Measurements from ENCODE around the gene SNRPA1.

SNRPA1 gene

GRCh38 chr15:101255615-101256241 is 39.3 kb downstream of the SNRPA1 start:
- peak; percentile 94 for DNase-seq

GRCh38 chr15:101255051-101255395 is 40.0 kb downstream of the SNRPA1 start:
- peak; percentile 65 for DNase-seq

GRCh38 chr15:101254157-101255050 is 40.6 kb downstream of the SNRPA1 start:
- DNase-seq = no peak

GRCh38 chr15:101252836-101253235 is 42.2 kb downstream of the SNRPA1 start:
- DNase-seq = no peak

GRCh38 chr15:101251830-101252820 is 42.9 kb downstream of the SNRPA1 start, which contains the start of gene CHSY1:
Gene CHSY1 (minus strand): TSS chr15:101252048. CDS start chr15:101251456, 592 bp downstream.
- peak; percentile 86 for DNase-seq

GRCh38 chr15:101250873-101251829 is 43.9 kb downstream of the SNRPA1 start:
- no peak for DNase-seq

DNA sequence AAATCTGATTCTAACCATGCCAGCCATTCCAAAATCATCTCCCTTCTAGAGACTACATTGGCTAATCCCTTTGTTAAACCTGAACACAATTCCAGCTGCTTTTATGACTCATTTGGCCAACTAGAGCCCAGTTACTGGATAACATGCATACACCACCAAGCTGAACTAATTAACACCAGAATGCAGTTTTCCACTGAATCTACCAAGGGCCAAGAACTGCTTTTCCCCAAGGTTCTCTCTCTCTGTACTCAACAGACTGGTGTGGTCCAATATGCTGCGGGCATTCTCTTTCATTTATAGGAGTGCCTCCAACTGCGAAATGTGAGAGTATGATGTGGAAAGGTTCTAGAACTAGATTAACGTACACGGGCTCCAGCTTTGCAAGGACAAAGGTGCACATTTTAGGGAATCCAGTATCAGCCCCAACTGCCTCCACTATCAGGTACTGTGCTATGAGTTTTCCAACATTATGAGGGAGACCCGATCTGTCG is 44.7 kb downstream of the SNRPA1 start:
- DNase-seq = peak; percentile 23

DNA sequence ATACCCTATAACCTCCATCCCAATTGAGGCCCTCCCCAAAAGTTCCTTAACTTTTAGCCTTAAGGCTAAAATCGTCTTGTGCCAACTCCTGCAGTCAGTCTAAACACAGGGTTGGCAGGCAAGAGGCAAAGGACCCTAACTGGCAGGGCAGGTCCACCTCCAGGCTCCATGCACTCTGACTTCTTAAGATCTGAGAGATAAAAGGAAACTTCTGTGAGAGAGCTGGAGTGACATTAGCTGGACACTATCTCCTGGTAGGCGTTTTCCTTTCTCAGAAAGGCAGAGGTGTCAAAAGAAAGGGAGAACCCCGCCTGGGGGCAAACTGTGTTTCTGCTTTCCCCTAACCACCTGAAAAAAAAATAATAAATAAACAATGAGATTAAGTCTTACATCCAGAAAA is 46.8 kb downstream of the SNRPA1 start:
- no peak for DNase-seq

DNA sequence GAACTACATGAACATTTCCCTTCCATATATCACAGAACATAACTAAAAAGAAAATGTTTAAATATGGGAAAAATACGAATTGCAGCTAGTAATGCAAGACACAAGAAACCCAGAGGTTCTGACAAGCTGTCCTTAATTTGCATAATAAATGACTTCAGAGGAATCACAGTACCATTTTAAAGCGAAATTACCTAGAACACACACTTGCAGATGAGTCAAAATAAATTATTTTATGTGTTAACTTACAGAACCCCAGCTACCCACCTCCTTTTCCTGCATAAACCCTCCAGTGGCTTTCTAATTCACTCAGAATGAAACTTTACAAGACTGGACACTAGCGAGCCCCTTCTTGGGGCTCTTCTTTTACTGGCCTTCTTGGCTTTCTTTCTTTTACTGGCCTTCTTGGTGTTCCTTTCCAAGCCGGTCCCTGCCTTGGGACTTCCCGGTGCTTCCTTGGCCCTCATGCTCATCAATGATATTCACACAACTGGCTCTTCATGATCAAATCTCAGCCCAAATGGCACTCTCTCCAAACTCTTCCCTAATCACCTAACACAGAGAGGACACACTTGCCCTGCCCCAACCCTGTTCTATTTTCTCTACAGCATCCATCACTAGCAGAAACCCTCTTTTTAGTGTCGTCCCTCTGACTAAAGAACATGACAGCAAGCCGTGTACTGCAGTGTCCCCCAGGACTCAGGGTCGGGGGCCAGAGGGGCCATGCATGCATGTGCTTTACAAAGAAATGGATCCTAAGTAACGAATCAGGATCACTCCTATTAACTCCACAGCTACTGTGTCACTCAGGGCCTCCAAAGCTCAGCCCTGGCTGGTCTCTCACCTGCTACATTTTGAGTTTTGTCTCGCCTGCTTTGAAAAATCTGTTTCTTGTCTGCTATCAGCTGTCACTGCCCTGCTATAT is 48.0 kb downstream of the SNRPA1 start:
- DNase-seq = no peak

DNA sequence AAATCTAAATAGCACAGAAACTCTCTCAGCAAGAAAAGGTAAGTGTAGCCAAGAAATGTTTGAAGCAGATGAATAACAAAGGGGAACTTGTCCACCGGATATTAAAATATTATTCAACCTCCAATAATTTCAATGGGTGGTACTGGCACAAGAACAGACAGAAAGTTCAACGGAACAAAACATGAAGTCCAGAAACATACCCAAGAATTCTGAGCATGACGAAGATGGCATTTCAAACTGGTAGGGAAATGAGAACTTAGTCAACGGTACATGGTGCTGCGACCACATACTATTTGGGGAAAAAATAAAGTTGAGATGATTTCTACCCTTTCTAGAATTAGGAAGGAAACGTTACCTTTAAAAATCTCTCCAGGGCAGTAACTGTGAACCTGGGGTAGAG is 48.7 kb downstream of the SNRPA1 start:
- DNase-seq = no peak

DNA sequence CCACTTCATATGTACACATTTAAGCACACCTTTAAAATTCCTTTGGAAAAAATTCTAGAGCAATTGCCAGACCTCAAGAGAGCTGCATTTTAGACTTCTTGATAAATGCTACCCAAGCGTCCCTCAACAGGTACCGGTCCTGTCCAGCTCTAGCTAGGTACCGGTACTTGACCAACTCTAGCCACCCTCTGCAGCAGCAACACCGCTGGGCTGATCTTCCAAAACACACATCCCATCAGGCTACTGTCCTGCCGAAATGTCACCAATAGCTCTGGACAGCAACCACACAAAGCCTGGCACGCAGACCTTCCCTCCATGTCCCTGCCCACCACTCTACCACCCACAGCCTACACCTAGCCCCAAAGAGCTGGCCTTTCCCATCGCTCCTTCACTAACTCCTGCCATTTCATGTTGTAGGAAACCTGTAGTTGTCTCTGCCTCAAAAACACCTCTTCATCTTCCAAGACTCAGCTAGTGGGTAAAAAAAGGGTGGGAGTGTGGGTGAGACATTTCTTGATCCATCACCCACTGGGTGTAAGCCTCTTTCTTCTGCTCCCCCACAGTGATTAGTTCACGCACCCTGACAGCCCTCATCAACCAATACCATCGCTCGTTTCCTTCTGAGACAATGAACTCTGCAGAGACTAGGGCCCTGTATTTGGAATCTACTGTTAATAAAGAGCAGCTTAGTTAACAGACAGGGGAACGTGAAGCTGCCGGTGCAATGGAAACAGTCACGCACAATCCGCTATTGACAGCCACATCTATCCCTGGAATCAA is 50.0 kb downstream of the SNRPA1 start:
- DNase-seq = no peak

GRCh38 chr15:101244036-101244781 is 50.8 kb downstream of the SNRPA1 start:
- no peak for DNase-seq

DNA sequence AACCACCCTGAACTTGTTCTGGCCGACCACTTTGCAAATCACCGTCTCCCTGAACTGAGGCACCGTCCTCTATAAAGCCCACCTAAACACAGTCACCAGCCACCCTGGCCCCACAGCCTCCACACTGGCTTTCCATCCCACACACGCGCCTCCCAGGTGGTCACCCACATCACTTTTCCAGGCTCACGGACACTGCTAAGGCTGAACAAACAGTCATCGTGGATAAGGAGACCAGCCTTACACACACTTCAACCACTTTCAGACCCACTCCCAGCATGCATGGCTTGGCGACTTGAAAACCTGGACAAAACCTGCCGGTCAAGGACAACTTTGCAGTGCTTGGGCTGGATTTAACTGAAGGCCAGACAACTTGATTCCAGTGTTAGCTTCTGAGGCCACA is 51.6 kb downstream of the SNRPA1 start:
- DNase-seq = no peak

DNA sequence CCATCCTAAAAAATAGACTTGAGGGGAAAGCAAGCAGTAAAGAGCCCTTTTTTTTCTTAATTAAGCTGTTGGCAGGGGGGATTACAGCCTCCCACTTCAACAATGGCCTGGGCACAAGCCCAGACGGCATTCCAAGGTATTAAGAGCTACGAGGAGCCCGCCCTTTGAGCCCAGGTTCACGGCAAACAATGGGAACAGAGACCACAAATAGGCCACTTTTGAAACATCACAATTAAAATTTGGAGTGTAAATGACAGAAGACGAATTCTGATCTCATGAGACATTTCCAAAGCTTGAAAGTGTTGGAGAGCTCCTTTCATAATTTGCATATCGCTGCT is 52.1 kb downstream of the SNRPA1 start:
- no peak for DNase-seq

DNA sequence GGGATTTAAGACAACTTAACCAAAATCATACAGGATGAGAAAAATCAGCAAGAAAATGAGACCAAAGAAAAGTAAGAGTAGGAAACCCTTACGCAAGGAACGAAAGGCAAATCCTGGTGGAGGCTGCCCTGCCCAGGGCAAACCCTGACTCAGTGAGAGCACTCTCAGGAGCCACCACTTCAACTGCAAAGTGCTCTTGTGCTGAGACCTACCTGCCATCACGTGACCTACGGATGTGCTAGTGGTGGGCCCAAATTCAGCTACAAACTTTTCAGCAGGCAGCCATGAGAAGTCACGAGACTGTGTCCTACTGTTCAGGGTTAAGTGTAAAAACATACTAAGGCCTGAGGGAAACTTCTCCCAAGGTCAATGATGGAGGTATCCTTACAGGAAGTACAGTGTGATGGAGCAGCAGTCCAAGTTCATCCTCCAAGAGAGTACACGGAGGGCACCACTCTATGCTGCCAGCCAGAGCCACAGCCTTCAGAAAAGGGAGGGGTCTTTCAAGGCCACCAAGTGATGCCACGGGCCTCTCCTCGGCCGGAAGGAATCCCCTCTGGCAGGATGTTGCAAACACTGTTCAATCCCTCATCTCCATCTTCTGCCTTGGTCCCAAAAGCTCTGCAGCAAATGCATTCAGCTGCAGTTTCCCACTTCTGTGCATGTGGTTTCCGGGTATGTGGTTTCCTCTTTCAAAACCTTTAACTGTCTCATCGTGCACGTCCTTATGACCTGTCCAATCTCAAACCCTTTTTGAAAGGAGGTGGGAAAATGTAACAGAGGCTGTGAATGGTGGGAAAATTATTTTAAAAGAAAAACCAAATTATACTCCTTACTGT is 52.7 kb downstream of the SNRPA1 start:
- DNase-seq = peak; percentile 57

- DNase-seq = no peak
Measured at GRCh38 chr15:101240358-101240757, 54.7 kb downstream of the SNRPA1 start.

DNA sequence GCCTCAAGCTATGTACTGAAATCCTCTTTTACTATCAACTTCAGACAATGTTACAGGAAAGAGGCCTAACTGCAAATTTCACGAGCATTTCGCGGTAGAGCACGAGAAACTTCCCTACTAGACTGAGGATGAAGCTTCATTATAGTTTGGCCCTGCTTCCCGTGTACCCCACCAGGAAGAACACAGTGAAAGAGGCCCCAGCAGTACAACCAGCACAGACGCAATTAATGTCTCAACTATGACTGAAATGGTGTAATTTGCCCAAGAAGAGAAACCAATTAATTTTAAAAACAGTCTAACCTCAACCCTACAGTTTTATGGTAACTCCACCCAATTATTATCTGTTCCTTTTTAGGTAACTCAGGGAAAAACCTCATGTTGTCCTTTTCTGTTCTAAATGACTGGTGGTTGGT is 55.3 kb downstream of the SNRPA1 start:
- no peak for DNase-seq

DNA sequence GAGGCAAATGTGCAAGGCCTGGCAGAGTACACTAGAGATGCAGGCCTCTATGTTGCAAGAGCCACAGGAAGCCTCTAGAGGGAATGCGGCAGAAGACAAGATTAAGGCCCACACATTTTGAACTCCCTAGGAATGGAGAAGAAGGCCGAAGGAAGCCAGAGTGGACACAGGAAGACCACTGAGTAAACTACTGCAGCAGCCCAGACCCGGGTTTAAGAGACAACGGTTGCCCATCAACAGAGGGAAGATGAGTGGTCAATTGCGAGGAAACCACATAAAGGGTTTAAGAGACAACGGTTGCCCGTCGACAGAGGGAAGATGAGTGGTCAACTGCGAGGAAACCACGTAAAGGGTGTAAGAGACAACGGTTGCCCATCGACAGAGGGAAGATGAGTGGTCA is 57.8 kb downstream of the SNRPA1 start:
- DNase-seq = no peak

Measured in OCI-M1 (cell line).